GM12892 (cell line): Measurements from ENCODE around the gene NTN3.

Experiments used
- POLR2A ChIP-seq: IDR thresholded peaks from 2 replicates; pipeline ENCODE4 v1.6.1; 2011; ENCODE audit warnings: low read depth, low read length, control low read depth
- POLR2AphosphoS5 ChIP-seq: IDR thresholded peaks from 2 replicates; pipeline ENCODE4 v1.6.1; 2011; ENCODE audit warnings: low read depth, low read length, control low read depth

GRCh38 chr16:2508722-2509400 is 37.8 kb downstream of the NTN3 start:
- TF ChIP-seq POLR2AphosphoS5 = no peak
- no peak for TF ChIP-seq POLR2A
